Neuronal stem cell (in vitro differentiated cells): ENCODE results near the gene CRCP.
"Not testable (repeated sequence)": the region's sequence is repeated elsewhere in the genome, so short reads cannot be mapped to it uniquely, and the experiment has no call there.

Experiments
- DNase-seq: peaks from one replicate; pipeline ENCODE4 v3.0.0-alpha.2; 2013; ENCODE audit warnings: low spot score
- H2AFZ ChIP-seq: one replicate; pipeline ENCODE4 v1.6.1; 2013; ENCODE audit warnings: mild to moderate bottlenecking, low read length, inconsistent platforms
- H2AK5ac ChIP-seq: 2 replicates; pipeline ENCODE4 v1.6.1; 2013; ENCODE audit warnings: low read depth, mild to moderate bottlenecking, inconsistent platforms, low read length, moderate library complexity, mixed read lengths
- H2BK120ac ChIP-seq: 2 replicates; pipeline ENCODE4 v1.6.1; 2013; ENCODE audit warnings: low read depth, mild to moderate bottlenecking, inconsistent platforms, low read length, moderate library complexity, mixed read lengths
- H2BK12ac ChIP-seq: one replicate; pipeline ENCODE4 v1.6.1; 2013; ENCODE audit warnings: low read length, inconsistent platforms
- H2BK15ac ChIP-seq: 2 replicates; pipeline ENCODE4 v1.6.1; 2013; ENCODE audit warnings: mild to moderate bottlenecking, low read length, inconsistent platforms, mixed read lengths
- H2BK5ac ChIP-seq: one replicate; pipeline ENCODE4 v1.6.1; 2013; ENCODE audit warnings: inconsistent platforms, mild to moderate bottlenecking, low read length, moderate library complexity
- H3K14ac ChIP-seq: one replicate; pipeline ENCODE4 v1.6.1; 2013; ENCODE audit warnings: low read length, inconsistent platforms
- H3K18ac ChIP-seq: 2 replicates; pipeline ENCODE4 v1.6.1; 2013; ENCODE audit warnings: low read length, inconsistent platforms
- H3K23ac ChIP-seq: 2 replicates; pipeline ENCODE4 v1.6.1; 2013; ENCODE audit warnings: low read depth, mild to moderate bottlenecking, mixed read lengths, low read length, inconsistent platforms; ENCODE audit not compliant: poor library complexity
- H3K27ac ChIP-seq: replicated peaks from 3 replicates; pipeline ENCODE4 v1.5.1; 2013; ENCODE audit warnings: low read length, inconsistent platforms
- H3K27me3 ChIP-seq, 3 experiments: 2 replicates each; pipeline ENCODE4 v1.6.1; 2013; ENCODE audit warnings: low read length in 3 of 3, mild to moderate bottlenecking in 2 of 3, inconsistent platforms in 1 of 3, low read depth in 1 of 3, mixed read lengths in 1 of 3, moderate library complexity in 1 of 3; ENCODE audit not compliant: control insufficient read depth in 3 of 3, insufficient read depth in 3 of 3
- H3K36me3 ChIP-seq, 2 donors: replicated peaks in 1 of 2; 2 replicates each; pipeline ENCODE4 v1.6.1; 2013; ENCODE audit warnings: low read length in 2 of 2; ENCODE audit not compliant: control insufficient read depth in 2 of 2, insufficient read depth in 2 of 2
- H3K4ac ChIP-seq: 2 replicates; pipeline ENCODE4 v1.6.1; 2013; ENCODE audit warnings: inconsistent platforms, mild to moderate bottlenecking, low read length, moderate library complexity
- H3K4me1 ChIP-seq, 2 donors: 1 replicate in 1 of 2; 2 replicates in 1 of 2; pipeline ENCODE4 v1.6.1; 2013; ENCODE audit warnings: low read length in 2 of 2, low read depth in 1 of 2; ENCODE audit not compliant: control insufficient read depth in 2 of 2, insufficient read depth in 1 of 2
- H3K4me2 ChIP-seq: one replicate; pipeline ENCODE4 v1.6.1; 2013; ENCODE audit warnings: mild to moderate bottlenecking, low read length, inconsistent platforms; ENCODE audit not compliant: insufficient read depth, poor library complexity, severe bottlenecking
- H3K4me3 ChIP-seq, 2 donors: 2 replicates each; pipeline ENCODE4 v1.5.1; 2013; ENCODE audit warnings: low read length in 2 of 2, mild to moderate bottlenecking in 2 of 2, inconsistent platforms in 1 of 2, moderate library complexity in 1 of 2
- H3K79me1 ChIP-seq: one replicate; pipeline ENCODE4 v1.6.1; 2013; ENCODE audit warnings: low read depth, mild to moderate bottlenecking, inconsistent platforms, low read length, moderate library complexity
- H3K9ac ChIP-seq: one replicate; pipeline ENCODE4 v1.6.1; 2013; ENCODE audit warnings: mild to moderate bottlenecking, low read depth, low read length, inconsistent platforms; ENCODE audit not compliant: poor library complexity
- H3K9me3 ChIP-seq, 2 donors: replicated peaks in 1 of 2; 2 replicates each; pipeline versions ENCODE3 to v1.6.1; 2013; ENCODE audit warnings: low read length in 2 of 2, mild to moderate bottlenecking in 2 of 2, inconsistent platforms in 1 of 2, low read depth in 1 of 2, mixed read lengths in 1 of 2, moderate library complexity in 1 of 2; ENCODE audit not compliant: control insufficient read depth in 2 of 2, insufficient read depth in 1 of 2
- H4K8ac ChIP-seq: one replicate; pipeline ENCODE4 v1.6.1; 2013; ENCODE audit warnings: low read depth, mild to moderate bottlenecking, inconsistent platforms, low read length, moderate library complexity
- H4K91ac ChIP-seq: one replicate; pipeline ENCODE4 v1.6.1; 2013; ENCODE audit warnings: low read length, low read depth, mild to moderate bottlenecking, inconsistent platforms; ENCODE audit not compliant: poor library complexity
- WGBS, 2 donors: extraction: QIAGEN DNeasy Blood & Tissue Kit; methylation state at CpG; one replicate each; pipeline ENCODE4 v1.1.7; 2013; ENCODE audit warnings: missing lambda C conversion rate in 2 of 2, mixed read lengths in 1 of 2; ENCODE audit not compliant: insufficient read length in 2 of 2, insufficient replicate concordance in 1 of 2; ENCODE audit errors: extremely low coverage in 2 of 2; 5-methylcytosine and 5-hydroxymethylcytosine counted together

The CRCP gene

DNA sequence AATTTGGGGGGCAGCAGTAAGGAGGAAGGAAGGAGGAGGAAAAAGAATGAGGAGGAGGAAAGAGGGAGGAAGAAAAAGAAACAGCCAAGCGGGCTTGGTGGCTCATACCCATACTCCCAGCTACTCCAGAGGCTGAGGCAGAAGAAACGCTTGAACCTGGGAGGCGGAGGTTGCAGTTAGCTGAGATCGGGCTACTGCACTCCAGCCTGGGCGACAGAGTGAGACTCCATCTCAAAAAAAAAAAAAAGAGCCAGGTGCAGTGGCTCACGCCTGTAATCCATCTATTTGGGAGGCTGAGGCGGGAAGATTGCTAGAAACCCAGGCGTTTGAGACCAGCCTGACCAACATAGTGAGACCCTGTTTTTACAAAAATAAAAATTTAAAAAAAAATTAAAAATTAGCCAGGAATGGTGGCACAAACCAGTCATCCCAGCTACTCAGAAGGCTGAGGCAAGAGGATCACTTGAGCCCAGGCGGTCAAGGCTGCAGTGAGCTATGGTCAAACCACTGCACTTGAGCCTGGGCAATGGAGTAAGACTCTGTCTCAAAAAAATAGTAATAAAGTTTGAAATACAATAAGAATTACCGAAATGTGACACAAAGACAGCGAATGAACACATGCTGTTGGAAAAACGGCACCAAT is 14.1 kb upstream of the CRCP start:
- Histone ChIP-seq H3K27ac (peak overlapping the region; percentile 84), H3K9ac (no peak overlapping the region), H3K36me3 (no peaks in the 10 kb centered on the region), H2AK5ac (no peak overlapping the region), H3K4ac (no peak overlapping the region), H3K18ac (peak overlapping the region; percentile 11), H3K4me2 (peak overlapping the region; percentile 51), H4K91ac (no peak overlapping the region), H2BK15ac (no peak overlapping the region), H3K4me1 (peaks cover 4 to 6% of the 10 kb centered on the region in 2 donors), H2BK120ac (no peak overlapping the region), H3K27me3 (no peaks in the 10 kb centered on the region), H3K23ac (no peak overlapping the region), H3K14ac (no peak overlapping the region), H3K79me1 (no peaks in the 10 kb centered on the region), H3K4me3 (peak overlapping the region in 1 of 2 donors; percentile 44), H4K8ac (no peak overlapping the region), H2AFZ (peak overlapping the region; percentile 91), H3K9me3 (no peaks in the 10 kb centered on the region), H2BK12ac (no peak overlapping the region), H2BK5ac (peak overlapping the region; percentile 9)
- no CpG with 5 or more reads among the region's 12 CpGs for WGBS, 2 donors
- no peak for DNase-seq

DNA sequence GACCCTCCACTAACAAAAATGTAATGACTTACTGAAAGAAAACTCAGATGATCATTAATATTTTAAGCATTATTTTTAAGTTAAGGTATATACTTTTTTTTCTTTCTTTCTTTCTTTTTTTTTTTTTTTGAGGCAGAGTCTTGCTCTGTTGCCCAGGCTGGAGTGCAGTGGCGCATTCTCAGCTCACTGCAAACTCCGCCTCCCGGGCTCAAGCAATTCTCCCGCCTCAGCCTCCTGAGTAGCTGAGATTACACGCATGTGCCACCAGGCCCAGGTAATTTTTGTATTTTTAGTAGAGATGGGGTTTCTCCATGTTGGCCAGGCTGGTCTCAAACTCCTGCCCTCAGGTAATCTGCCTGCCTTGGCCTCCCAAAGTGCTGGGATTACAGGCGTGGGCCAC is 12.5 kb upstream of the CRCP start:
- H3K4me3 ChIP-seq, H3K4me2 ChIP-seq, H3K18ac ChIP-seq, H2BK120ac ChIP-seq, H2AK5ac ChIP-seq, H3K4ac ChIP-seq, H3K23ac ChIP-seq, H2BK5ac ChIP-seq, H4K8ac ChIP-seq, H3K9me3 ChIP-seq, H3K79me1 ChIP-seq, H3K14ac ChIP-seq, H3K9ac ChIP-seq, H3K36me3 ChIP-seq, DNase-seq, H2BK12ac ChIP-seq, H3K27me3 ChIP-seq, H2BK15ac ChIP-seq, H4K91ac ChIP-seq, H3K4me1 ChIP-seq, H2AFZ ChIP-seq, H3K27ac ChIP-seq: not testable (repeated sequence)
- WGBS, 2 donors, result no CpG with 5 or more reads among the region's 6 CpGs

DNA sequence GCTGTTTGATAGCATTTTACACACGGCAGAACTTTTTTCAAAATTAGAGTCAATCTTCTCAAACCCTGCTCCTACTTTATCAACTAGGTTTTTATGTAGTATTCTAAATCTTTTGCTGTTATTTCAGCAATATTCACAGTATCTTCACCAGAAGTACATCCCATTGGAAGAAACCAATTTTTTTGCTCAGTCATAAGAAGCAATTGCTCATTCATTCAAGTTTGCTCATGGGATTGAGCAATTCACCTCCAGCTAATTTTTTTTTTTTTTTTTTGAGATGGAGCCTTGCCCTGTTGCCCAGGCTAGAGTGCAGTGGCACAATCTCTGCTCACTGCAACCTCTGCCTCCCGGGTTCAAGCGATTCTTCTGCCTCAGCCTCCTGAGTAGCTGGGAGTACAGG is 10.7 kb upstream of the CRCP start:
- not testable (repeated sequence) for H3K79me1 ChIP-seq, H2AK5ac ChIP-seq, H3K9ac ChIP-seq, H2BK12ac ChIP-seq, H2BK120ac ChIP-seq, H2BK15ac ChIP-seq, H2BK5ac ChIP-seq, H3K27ac ChIP-seq, H3K4ac ChIP-seq, H3K4me3 ChIP-seq, H3K9me3 ChIP-seq, H3K14ac ChIP-seq, H4K91ac ChIP-seq, H3K18ac ChIP-seq, DNase-seq, H3K36me3 ChIP-seq, H2AFZ ChIP-seq, H4K8ac ChIP-seq, H3K4me1 ChIP-seq, H3K4me2 ChIP-seq, H3K27me3 ChIP-seq, H3K23ac ChIP-seq
- no CpG with 5 or more reads among the region's 3 CpGs for WGBS, 2 donors

DNA sequence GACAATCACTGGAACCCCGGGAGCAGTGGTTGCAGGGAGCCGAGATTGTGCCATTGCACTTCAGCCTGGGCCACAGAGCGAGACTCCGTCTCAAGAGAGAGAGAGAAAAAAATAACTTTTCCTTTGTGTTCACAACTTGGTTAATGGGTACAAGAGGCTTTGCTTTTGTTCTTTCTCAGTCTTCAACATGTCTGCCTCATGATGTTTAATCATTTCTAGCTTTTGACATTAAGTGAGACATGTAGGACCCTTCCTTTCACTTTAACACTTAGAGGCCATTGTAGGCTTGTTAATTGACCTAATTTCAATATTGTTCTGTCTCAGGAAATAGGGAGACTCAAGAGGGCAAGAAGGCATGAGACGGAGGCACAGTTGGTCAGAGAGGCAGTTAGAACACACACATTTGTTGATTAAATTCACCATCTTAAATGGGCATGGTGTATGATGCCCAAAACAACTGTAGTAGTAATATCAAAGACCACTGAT is 9.3 kb upstream of the CRCP start:
- no peak overlapping the region for H3K18ac ChIP-seq
- no peak overlapping the region for H4K91ac ChIP-seq
- WGBS, 2 donors, result no CpG with 5 or more reads among the region's 5 CpGs
- H3K23ac ChIP-seq, result no peak overlapping the region
- H3K27me3 ChIP-seq, result no peaks in the 10 kb centered on the region
- no peaks in the 10 kb centered on the region for H3K79me1 ChIP-seq
- H2BK15ac ChIP-seq, result no peak overlapping the region
- H2AFZ ChIP-seq, result no peak overlapping the region
- no peak overlapping the region for H2AK5ac ChIP-seq
- H3K4me3 ChIP-seq, result no peak overlapping the region
- no peaks in the 10 kb centered on the region for H3K9me3 ChIP-seq
- H2BK120ac ChIP-seq, result no peak overlapping the region
- H3K9ac ChIP-seq, result no peak overlapping the region
- peak overlapping the region; percentile 30 for H2BK12ac ChIP-seq
- no peak overlapping the region for H3K4ac ChIP-seq
- H2BK5ac ChIP-seq, result no peak overlapping the region
- no peak overlapping the region for H4K8ac ChIP-seq
- H3K27ac ChIP-seq, result no peak overlapping the region
- H3K36me3 ChIP-seq, result no peaks in the 10 kb centered on the region
- H3K4me1 ChIP-seq, result no peaks in the 10 kb centered on the region
- DNase-seq, result no peak
- no peak overlapping the region for H3K14ac ChIP-seq
- H3K4me2 ChIP-seq, result no peak overlapping the region
